HPDE6-E6E7 (cell line): ENCODE data around the gene SH3PXD2A.

ENCODE experiments used
- DNase-seq: peaks from one replicate; pipeline ENCODE4 v3.0.0; 2011; ENCODE audit warnings: missing footprints; ENCODE audit errors: extremely low spot score

The SH3PXD2A gene

DNA sequence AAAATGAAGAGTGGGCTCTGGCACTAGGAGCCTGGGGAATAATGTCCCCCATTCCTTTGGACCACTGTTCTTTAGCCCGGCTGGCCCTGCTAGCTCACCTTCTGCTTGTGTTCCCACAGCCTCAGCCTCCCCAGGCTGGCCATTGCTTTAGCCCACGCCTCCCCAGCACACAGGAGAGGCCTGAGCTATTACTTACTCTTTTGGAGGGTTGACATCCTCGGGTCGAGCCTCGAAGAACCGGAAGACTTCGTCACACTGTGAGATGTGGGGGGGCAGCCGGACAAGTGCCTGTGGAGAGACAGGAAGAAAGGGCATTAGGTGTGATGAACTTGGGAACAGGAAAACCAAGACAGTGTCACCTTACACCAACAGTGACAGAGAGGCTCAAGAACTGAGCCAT, 131.3 kb downstream of the SH3PXD2A start:
- DNase-seq: no peak

DNA sequence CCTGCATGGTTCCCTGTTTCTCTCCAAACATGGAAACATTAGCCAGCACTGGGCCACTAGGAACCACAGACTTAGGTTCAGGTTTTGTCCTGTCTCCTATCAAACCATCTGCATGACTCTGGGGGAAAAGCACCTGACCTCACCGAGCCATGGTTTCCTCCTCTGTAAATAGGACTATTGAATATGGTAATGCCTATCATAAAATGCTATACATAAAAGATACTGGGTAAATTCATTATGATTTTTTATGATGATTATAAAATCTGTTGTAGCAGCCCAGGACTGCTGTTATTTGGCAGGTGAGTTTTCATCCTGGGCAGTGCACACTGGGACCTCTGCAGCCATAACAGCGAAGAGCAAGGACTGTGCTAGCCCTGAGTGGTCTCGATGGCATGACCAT, 131.8 kb downstream of the SH3PXD2A start:
- DNase-seq: no peak

DNA sequence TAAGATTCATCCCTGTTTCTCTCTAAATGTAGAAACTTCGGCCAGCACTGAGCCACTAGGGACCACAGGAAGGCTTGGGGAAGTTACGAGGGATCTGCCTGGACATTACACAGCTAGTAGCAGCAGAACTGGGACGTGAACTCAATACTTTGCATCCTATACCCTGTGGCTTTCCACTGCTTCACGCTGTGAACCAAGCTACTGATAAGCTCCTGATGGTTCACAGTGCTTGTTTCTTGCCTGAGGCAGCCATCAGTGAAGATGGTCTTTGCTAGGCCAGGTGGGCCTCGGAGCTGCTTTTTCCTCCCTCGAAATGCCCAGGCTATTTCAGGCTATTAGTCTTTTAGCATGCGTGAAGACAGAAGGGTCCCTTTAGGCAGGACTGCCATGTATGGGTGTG, 132.7 kb downstream of the SH3PXD2A start:
- no peak for DNase-seq

DNA sequence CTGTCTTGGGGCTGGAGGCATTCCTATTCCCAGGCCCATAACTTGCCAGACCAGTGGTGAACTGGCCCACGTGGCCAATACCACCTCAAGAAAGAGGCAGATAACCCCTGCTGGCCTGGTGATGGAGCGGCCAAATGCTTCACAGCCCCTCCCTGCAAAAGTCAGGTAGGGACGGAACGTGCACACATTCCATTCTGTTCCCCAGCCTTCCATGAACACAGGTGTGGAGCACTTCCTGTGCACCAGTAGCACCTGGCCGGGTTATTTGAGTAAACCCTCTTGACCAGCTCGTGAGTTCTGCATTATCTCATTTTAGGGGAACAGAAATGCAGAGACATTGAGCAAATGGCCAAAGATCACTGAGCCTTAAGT, 134.4 kb downstream of the SH3PXD2A start:
- no peak for DNase-seq

DNA sequence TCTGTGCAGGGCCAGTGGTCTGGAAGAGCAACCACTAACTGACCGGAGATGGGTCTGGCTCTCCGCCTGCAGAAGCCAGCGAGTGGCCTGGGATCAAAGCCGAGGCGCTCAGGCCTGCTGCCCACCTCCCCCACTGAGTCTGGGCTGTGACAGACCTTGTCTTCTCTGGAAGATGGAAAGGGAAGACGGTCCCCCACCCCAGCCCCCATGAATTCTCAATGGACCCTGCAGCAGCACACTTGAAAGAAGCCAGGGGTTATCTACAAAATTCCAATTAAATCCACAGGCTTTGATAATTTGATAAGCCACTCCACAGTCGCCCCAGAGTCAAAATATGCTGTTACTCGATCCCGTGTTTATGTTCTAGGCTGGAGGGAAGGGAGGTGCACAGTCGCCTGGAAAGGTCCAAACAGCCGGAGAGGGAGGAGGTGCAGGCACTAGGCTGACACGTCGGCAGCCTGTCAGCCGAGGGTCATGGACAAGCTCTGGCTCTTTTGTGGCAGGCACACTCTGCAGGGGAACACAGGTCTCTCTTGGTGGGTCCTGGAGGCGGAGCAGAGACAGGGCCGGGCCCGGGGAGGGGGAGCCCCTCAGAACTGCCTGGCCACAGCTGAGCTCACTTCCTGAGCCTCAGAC, 134.9 kb downstream of the SH3PXD2A start:
- no peak for DNase-seq

DNA sequence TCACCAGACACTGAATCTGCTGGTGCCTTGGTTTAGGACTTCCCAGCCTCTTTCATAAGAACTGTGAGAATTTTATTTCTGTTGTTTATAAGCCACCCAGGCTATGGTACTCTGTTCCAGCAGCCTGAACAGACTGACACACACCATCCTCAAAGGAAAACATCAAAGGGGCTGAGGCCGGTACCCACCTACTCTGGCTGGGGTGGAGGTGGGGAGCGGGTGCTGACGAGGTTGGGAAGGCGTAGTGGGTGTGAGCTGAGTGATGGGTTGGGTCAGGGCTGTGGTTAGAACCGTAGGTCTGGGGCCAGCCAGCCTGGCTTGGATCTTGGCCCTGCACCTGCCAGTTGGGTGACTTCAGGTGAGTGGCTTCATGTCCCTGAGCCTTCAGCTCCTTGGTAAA, 136.3 kb downstream of the SH3PXD2A start:
- DNase-seq: no peak

DNA sequence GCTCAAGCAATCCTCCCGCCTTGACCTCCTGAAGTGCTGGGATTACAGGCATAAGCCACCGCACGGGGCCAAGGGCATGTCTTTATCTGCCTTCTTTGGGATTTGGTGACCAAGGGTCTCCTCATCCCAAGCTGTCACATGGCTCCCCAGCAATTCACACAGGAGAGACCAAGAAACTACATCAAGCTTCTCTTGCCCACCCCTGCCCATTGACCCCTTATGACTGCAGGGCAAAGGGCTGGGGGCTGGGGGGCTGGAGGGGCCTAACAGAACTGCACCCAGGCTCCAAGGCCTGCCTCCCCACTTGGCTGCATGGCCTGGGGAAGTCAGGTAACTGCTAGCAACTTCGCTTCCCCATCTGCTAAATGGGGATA, 137.1 kb downstream of the SH3PXD2A start:
- DNase-seq: no peak

DNA sequence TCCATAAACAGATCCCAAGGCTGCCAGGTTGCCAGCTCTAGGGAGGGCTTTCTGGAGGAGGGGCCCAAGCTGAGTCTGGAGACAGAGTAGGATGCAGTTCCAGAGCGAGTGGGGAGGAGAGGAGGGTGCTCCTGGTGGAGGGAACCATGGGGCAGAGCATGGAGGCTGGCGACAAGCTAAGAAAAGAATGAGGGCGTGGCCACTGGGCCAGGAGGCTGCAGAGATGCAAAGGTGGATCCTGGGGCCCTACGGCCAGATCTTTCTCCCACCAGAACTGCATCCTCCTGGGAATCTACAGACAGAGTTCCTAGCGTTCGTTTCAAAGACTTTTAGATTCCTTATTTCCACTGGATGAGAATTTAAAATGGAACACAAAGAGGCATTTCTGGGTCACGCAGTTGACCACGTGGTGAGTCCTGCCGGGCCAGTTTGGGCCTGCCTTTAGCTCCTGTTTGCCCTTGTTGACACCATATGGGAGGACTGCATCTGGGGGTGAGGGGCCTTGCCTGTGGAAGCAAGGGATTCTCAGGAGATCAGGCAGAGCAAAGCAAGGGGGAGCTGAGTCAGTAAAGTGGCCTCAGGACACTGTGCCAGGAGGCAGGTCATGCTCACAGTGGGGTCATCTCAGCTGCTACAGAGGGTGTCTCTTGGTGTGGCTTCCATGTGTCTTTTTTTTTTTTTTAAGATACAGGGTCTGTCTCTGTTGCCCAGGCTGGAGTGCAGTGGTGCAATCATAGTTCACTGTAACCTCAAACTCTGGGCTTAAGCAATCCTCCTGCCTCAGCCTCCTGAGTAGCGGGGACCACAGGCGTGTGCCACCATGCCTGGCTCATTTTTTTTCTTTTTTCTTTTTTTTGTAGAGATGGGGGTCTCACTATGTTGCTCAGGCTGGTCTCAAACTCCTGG, 137.8 kb downstream of the SH3PXD2A start:
- DNase-seq: peak; percentile 55

DNA sequence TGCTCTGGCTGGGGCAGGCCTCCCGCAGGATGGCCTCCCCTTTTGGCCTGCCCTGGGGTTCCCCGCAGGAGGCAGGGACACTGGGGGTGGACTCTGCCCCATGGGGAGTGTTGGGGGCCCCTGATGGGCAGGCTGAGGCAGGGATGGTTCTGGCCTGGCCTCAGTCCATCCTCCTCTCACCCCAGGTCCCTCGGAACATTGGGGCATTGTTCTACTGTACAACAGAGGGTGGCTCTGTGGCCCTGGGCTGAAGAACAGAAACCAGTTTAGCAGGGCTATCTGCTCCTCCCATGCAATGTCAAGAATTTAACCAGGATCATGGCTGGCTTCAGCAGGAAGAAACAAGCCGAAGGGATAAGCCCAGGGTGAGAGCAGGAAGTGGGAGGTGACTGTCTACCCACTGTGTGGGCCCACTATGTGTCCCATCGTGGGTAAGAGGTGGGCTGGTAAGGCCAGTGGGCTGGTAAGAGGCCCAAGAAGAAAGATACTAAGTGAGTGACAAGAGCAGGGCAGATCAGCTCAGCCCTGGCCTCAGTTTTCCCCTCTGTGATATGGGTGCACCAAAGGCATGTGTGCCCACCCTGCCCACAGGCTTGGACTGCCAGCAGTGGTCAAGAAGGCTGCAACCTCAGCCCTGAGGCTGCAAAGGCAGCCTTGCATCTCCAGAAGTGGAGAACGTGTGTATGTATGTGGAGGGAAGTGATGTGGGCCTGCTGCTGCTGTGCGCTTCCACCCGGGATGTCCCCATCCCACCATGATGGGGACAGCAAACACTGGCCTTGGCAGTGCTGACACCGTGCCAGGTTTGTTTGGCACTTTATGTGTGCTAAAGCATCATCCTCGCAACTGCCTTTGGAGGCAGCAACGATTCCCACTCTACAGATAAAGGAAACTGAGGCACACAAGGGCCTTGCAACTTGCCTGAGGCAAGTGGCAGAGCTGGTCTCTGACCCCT, 138.9 kb downstream of the SH3PXD2A start:
- DNase-seq: peak; percentile 74

DNA sequence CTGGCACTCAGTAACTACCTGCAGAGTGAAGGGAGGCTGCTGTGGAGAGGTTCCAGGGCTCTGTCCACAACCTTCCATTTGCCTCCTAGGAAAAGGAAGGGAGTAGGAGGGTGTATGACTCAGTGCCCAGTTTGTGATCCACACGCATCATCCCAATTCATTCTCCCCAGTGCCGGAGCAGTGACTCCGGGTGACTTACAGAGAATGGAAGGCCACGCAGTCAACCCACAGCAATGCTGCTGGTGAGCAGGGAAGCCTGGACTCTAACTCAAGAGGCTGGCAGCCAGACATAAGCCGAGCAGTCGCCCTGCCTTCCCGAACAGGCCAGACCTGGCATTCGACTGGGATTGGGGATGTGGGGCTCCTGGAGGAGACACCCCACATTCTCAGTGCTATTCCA, 139.9 kb downstream of the SH3PXD2A start:
- DNase-seq: peak; percentile 37

DNA sequence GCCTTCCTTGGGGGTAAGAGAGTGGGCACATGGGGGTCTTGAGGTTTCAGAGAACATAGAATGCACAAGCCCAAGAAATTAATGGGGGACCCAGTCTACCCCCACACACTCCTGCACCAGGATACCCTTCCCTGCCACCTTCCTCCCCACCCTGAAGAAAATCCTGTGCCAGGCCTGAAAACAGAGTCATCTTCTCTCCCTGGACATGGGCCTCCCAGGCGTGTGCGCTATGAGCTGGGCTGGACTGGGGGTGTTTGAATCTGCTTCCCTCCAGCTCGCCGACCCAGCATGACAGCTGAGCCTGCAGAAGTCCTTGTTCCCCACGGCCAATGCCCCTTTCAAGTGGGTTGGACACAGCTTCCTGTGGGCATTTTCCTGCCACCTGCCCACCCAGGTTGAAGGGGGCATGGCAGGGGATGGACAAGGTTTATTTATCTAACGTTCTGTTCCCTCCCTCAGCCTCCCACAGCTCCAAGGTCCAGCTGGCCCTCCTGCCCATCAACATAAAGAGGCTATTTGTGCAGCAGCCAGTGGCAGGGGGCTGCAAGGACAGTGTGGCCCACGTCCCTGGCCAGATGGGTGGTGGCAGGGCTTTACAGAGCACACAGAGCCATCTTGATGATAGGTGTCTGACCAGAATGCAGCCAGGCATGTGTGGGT, 141.0 kb downstream of the SH3PXD2A start:
- DNase-seq: no peak

DNA sequence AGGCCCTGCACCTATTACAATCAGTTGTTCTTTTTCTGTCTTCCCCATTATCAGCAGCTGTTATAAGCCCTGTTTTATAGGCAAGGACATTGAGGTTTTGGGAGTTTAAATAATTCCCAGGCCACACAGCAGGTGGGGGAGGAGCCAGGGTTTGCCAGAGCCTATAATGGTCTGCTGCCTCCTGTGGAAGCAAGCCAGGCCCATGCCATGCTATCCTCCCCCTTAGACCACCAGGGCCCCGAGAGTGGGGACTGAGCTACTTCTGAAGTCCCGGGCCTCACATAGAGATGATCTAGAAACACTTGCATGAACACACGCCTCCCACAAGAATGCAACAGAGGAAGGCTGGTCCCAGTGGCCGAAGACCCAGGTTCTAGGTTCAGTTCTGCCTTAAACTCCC, 141.7 kb downstream of the SH3PXD2A start:
- DNase-seq: no peak

DNA sequence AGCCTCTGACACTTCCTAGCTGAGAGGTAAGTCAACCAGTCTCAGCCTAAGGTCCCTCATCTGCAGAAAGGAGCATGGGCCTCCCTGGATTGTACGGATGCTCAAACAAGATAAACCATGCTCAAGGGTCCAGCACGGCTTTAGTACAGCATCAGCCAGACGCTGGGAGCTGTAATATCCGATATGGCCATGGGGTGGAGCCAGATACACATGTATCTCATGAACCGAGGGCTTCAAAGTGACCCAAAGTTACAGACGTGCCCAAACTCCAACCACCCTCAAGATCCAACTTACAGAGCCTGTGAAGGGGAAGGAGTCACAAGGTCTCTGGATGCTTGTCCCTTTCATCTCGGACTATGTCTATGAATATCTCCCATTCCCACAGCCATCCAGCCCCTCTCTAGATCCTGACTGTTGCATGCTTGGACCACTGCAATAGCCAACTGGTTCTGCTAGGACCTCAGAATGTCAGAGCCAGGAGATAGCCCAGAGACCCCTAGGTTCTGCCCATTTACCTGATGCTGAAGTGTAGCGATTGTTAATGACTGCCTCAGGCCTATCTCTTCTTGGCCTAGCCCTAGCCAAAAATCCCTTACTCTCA, 142.4 kb downstream of the SH3PXD2A start:
- DNase-seq: no peak

DNA sequence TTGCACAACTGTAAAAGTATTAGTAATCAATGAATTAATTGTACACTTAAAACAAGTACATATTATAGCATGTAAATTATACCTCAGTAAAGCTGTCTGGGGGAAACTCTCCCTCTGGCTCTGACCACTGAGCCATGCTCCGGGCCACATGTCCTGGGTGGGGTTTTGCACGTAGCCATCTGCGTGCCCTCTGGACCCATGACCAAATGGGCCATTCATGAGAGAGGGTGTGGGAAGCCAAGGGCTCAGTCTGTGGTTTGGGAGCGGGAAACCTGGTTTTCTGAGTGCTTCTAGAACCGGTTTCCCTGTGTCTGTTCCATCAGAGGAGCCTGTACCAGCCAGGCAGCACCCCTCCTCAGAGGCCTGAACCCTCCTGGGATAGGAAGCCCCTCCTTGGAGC, 143.2 kb downstream of the SH3PXD2A start:
- no peak for DNase-seq

DNA sequence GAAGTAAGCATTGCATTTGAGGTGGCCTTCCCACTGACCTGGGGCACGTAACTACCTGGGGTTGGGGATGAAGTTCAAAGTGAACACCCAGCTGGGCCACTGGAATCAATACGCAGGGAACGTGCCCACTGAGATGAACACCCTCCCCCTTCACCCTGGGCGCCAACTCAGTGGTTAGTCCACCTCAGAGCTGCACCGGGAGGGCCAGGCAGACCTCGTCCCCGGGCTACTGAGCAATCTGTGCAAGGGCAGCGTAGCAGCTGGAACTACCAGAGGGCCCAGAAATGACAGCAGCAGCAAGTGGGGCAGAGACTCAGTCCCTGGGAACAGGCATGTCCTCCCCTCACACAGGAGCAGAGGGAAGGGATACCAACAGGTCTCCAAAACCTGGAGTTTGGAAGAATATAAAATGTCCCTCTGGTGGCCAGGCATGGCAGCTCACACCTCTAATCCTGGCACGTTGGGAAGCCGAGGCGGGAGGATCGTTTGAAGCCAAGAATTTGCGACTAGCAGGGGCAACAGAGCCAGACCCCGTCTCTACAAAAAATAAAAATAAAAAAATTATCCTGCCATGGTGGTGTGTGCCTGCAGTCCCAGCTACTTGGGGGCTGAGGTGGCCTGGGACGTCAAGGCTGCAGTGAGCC, 143.9 kb downstream of the SH3PXD2A start:
- DNase-seq: no peak

DNA sequence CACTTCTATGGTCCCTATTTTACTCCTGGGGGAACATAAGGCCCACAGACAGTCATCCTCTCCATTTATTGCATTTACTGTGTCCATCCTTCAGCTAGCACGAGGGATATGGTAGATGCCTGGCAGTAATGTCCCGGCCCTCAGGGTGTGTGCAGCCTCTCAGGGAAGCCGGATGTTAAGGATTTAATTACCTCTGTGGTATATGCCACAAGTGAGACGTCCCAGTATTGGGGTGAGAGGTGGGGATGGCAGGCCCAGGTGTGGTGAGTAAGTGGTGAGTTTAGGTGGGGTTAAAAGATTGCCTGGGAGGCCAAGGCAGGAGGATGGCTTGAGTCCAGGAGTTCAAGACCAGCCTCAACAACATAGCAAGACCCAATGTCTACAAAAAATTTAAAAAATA, 144.9 kb downstream of the SH3PXD2A start:
- no peak for DNase-seq

DNA sequence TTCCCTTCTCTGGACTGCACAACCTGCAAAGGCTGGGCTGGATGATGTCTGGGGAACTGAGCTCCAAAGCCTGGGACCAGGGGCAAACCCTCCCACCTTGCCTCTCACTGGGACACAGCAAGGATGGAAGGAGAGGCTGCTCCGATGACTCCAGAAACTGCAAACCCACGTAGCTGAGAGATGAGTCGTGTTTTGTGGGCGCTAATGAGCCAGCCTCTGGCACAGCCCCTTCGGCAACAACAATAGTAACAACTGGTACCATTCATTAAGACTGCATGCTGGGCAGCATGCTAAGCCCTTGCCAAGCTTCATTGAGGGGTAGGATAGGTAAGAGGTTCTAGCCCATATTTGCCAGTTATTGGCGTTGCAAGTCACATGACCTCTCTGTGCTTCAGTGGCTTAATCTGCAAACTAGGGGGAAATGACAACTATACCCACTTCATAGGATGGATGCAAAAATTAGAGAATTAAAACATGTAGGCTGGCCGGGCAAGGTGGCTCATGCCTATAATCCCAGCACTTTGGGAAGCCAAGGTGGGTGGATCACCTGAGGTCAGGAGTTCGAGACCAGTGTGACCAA, 145.9 kb downstream of the SH3PXD2A start:
- DNase-seq: peak; percentile 50

DNA sequence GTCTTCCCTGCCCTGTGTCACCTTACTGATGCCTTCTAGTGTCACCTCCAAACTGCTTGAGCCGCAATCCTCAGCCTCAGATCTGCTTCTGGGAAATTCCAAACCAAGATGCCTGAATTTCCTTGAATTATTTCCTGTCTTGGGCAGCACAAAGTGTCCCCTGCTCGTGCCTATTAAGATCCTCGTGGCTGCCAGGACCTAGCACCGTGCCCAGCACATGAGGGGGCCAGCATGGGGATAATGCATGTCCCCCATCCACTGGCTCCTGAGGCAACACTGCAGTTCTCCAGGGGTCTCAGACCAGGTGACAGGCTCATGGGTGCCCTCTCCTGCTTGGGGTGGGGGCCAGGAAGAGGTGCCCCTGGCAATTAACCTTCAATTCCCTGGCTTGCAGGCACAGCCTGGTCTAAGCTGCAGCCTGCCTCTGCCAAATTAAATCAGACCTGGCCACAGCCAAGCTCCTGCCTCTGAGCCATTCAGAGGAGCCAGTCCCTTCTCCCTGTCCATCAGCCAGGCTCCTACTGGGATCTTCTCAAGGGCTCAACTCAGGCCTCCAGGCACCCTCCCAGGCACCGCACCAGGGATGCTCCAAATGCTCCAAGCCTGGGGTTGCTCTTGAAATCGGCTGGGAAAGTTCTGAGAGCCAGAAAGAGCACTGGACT, 146.6 kb downstream of the SH3PXD2A start:
- DNase-seq: no peak

DNA sequence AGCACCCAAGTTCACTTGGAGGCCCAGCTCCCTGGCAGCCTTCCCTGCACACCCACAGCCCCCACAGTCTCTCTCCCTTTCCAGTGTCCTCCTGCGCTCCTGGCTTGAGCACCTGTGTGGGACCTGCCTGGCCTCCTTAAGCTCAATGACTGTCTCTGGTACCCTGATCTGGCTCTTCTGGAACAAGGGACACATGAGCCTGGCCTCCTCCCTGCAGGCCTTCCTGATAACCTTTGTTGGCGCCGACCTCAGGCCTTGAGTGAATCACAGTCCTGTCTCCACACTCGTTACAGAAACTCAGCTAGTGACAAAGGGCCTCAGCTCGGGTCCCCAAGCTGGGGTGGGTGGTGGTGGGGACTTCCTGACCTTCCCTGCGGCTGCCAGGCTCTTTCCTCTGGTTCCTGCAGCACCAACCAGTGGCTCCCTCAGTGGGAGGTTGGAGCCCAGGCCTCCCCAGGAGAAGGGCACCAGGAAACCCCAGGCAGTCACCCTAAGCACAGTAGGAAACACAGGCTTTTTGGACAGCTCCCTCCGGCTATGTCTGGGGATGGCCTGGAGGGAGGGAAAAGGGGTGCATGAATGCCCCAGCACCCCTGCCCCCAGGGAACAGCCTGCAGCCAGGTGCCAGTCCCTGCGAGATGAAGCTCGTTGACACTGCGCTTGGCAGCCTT, 147.3 kb downstream of the SH3PXD2A start:
- DNase-seq: no peak
